NB4 (cell line): ENCODE measurements around the gene RAMAC.

Experiments used
- DNase-seq: peaks from one replicate; pipeline ENCODE4 v3.0.0; 2010; ENCODE audit warnings: low read depth
- H3K4me3 ChIP-seq: one replicate; pipeline ENCODE4 v1.5.1; 2011; ENCODE audit warnings: mild to moderate bottlenecking, low read depth, low read length, moderate library complexity
- CTCF ChIP-seq: IDR thresholded peaks from one replicate; pipeline ENCODE4 v1.5.1; 2012; ENCODE audit warnings: low read depth, low read length
- MYC ChIP-seq: IDR thresholded peaks from 2 replicates; pipeline ENCODE4 v1.6.1; 2011; ENCODE audit warnings: low read depth, low read length
- POLR2A ChIP-seq: IDR thresholded peaks from 2 replicates; pipeline ENCODE4 v1.6.1; 2011; ENCODE audit warnings: mild to moderate bottlenecking; ENCODE audit not compliant: insufficient read length; ENCODE audit errors: extremely low read depth
- TF ChIP-seq, protein P1 (sequence below): IDR thresholded peaks from 2 replicates; pipeline ENCODE4 v1.6.1; 2011; ENCODE audit warnings: low read depth, low read length

Gene RAMAC

GRCh38 chr15:82951472-82952157 is 34.4 kb upstream of the RAMAC start:
- DNase-seq = peak; percentile 17
- TF ChIP-seq POLR2A (no peak), CTCF (no peak), MYC (no peak)
- TF ChIP-seq, protein P1, sequence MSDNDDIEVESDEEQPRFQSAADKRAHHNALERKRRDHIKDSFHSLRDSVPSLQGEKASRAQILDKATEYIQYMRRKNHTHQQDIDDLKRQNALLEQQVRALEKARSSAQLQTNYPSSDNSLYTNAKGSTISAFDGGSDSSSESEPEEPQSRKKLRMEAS = no peak

DNA sequence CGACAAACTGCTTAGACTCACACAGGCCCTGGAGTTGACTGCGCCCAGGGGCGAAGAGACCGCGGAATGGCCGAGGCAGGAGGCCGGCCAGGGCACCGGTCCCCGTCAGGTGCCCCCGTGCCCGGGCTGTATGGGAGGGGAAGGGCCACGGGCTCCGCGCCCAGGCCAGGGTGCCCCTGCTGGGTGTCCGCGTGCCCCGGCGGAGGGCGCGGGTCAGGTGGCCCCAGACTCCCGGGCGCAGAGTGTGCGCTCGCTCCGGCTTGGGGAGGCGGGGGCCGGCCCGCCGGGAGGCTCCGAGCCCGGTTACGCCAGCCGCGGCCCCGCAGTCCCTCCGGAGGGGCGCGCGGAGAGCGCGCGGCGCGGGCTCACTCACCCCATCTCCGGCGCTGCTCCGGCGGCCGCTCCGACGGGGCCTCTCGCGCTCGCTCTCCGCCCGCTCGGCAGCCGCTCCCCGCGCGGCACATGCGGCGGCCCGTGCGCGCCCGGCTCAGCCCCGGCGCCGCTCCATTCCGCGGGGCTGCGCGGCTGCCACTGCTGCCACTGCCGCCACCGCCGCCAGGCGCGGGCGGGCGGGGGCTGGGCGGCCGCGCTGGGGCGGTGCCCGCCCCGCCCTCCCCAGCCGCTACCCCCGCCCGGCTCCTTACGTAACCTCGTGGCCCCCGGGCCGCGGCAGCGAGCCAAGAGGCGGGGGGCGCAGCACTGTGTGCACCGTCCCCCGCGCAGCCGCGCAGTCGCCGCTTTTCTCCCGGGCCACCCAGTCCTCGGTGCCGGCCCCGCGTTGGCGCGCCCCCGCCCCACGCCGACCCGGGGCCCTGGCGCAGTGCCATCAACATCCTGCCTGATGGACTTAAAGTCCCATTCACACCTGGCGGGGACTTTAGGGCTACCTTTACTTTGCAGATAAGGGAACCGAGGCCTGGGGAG is 33.6 kb upstream of the RAMAC start, which contains the start of gene HOMER2:
Gene HOMER2 (minus strand): TSS at position 563 of the 924 bp plus-strand sequence. CDS start 185 bp downstream, at position 378.
- TF ChIP-seq POLR2A (no peak), MYC (no peak)
- H3K4me3 ChIP-seq = no peak within 1 kb of the TSS
- DNase-seq = peak; percentile 35

More at GRCh38 chr15:82951472-82952157, 34.4 kb upstream of the RAMAC start:
- no peak overlapping the region for H3K4me3 ChIP-seq

- TF ChIP-seq CTCF (no peak), POLR2A (no peak), MYC (no peak)
- TF ChIP-seq, protein P1 = no peak
- DNase-seq = no peak
- H3K4me3 ChIP-seq = no peak overlapping the region
Observed at GRCh38 chr15:82958638-82959037, 27.4 kb upstream of the RAMAC start.

- no peak overlapping the region for H3K4me3 ChIP-seq
- TF ChIP-seq, protein P1 = no peak
- TF ChIP-seq CTCF (no peak), MYC (no peak), POLR2A (no peak)
- no peak for DNase-seq
Observed at GRCh38 chr15:82959423-82959822, 26.6 kb upstream of the RAMAC start.

DNA sequence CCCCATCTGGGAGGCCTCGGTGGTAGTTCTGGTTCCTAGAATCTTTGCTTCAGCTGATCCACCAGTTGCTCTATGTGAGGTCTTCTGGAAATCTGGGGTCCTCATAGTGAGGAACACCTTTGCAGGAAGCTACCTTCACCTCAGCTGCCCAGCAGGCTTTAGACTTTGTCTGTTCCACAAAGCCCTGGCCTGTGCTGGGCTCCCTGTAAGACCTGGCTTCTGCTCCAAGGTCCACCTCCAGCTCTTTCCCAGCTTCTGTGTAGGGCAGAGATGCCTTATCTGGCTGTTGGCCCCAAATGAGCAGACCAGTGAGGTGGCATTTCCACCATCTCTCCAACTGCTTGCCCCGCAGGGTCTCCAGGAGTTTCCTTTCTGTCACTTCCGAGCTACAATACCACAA is 25.2 kb upstream of the RAMAC start:
- H3K4me3 ChIP-seq = no peak overlapping the region
- no peak for DNase-seq
- TF ChIP-seq CTCF = no peak

GRCh38 chr15:82963471-82964341 is 22.3 kb upstream of the RAMAC start:
- TF ChIP-seq, protein P1 = no peak
- TF ChIP-seq POLR2A = no peak
- TF ChIP-seq MYC = no peak
- peak; percentile 16 for DNase-seq
- no peak overlapping the region for H3K4me3 ChIP-seq
